BJ (cell line): ENCODE data around the gene FAM174B. TPM values are rescaled to one million over a fixed set of nuclear protein-coding genes. Genes with fewer than 3 reads are reported as not detected.

Source experiments
- CTCF ChIA-PET: fragments of 350-600 bp; formaldehyde crosslinking; extraction: SDS; loops from one replicate; lab custom pipeline; 2021; ENCODE audit warnings: antibody characterized with exemption, inconsistent platforms; lab: Yijun Ruan, JAX
- POLR2A ChIA-PET: fragments of 300-600 bp; sonication (Branson Sonifier 250); formaldehyde crosslinking; extraction: SDS; loops from one replicate; lab custom pipeline; 2021; ENCODE audit warnings: antibody characterized with exemption; lab: Charles Lee
- DNase-seq: peaks from one replicate; pipeline ENCODE4 v3.0.0-alpha.2; 2011; ENCODE audit warnings: low read depth
- H3K27me3 ChIP-seq: 2 replicates; pipeline ENCODE4 v1.6.0; 2011; ENCODE audit warnings: low read length; ENCODE audit not compliant: control insufficient read depth, insufficient read depth
- H3K36me3 ChIP-seq: 2 replicates; pipeline ENCODE4 v1.5.1; 2011; ENCODE audit warnings: low read length; ENCODE audit not compliant: control insufficient read depth, insufficient read depth
- H3K4me3 ChIP-seq: 2 replicates; pipeline ENCODE4 v1.5.1; 2011; ENCODE audit warnings: low read depth, mild to moderate bottlenecking, control low read depth, low read length
- polyA plus RNA-seq: library from polyadenylated mRNA; depleted of rRNA; stranded (reverse); fragments of >200 nt; gene quantifications from 2 replicates; pipeline ENCODE4 v1.2.3, GENCODE V29; 2011
- TF ChIP-seq, protein P1 (sequence below): IDR thresholded peaks from 2 replicates; pipeline ENCODE4 v1.5.1; 2011; ENCODE audit warnings: low read depth, mild to moderate bottlenecking, control low read depth, inconsistent platforms, low read length, moderate library complexity; ENCODE audit not compliant: insufficient read depth

Gene FAM174B
- polyA plus RNA-seq, 1 experiment: 5.1 TPM

GRCh38 chr15:92650256-92650655 is 5.3 kb downstream of the FAM174B start:
- TF ChIP-seq, protein P1, sequence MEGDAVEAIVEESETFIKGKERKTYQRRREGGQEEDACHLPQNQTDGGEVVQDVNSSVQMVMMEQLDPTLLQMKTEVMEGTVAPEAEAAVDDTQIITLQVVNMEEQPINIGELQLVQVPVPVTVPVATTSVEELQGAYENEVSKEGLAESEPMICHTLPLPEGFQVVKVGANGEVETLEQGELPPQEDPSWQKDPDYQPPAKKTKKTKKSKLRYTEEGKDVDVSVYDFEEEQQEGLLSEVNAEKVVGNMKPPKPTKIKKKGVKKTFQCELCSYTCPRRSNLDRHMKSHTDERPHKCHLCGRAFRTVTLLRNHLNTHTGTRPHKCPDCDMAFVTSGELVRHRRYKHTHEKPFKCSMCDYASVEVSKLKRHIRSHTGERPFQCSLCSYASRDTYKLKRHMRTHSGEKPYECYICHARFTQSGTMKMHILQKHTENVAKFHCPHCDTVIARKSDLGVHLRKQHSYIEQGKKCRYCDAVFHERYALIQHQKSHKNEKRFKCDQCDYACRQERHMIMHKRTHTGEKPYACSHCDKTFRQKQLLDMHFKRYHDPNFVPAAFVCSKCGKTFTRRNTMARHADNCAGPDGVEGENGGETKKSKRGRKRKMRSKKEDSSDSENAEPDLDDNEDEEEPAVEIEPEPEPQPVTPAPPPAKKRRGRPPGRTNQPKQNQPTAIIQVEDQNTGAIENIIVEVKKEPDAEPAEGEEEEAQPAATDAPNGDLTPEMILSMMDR: no peak
- no peak for DNase-seq
- no peaks in the 10 kb centered on the region; the same call in none of the 2 replicates for H3K27me3 ChIP-seq
- ChIA-PET CTCF (interaction anchor here (1.0 kb wide), 1 partner anchor 33 kb away, joined by 3 read pairs; no protein-coding TSS in a partner anchor), POLR2A (no interaction called here)
- no peak overlapping the region for H3K4me3 ChIP-seq
- H3K36me3 ChIP-seq: no peaks in the 10 kb centered on the region

GRCh38 chr15:92648190-92648875 is 7.2 kb downstream of the FAM174B start:
- TF ChIP-seq, protein P1: no peak
- ChIA-PET POLR2A (no interaction called here), CTCF (no interaction called here)
- Histone ChIP-seq H3K36me3 (no peaks in the 10 kb centered on the region), H3K27me3 (no peaks in the 10 kb centered on the region), H3K4me3 (no peak overlapping the region)
- DNase-seq: no peak

DNA sequence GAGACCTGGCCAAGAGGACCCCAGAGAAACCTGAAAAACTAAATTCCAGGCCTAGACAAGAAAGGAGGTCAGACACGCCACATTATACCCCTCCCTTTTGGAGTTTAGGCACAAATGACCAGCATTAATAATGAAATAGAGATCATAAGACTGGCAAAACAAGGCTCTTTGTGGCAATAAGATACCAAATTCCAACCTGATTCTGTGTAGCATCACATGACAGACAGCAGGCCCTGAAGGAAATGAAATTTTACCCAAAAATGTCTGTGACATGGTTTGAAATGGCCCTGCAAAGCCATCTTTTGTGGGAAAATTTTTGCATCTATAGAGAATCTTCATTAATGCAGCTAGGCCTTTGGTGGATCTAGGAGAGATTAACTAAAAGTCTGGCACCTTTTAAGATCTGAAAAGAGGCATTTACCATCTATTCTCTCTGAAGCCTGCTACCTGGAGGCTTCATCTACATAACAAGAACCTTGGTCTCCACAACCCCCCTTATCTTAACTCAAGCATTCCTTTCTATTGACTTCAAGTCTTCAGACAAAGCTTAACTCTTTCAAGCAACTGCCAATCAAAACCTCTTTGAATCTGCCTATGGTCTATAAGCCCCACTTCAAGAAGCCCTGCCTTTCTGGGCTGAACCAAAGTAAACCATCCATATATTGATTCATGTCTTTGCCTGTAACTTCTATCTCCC is 8.0 kb downstream of the FAM174B start:
- POLR2A ChIA-PET: no interaction called here
- TF ChIP-seq, protein P1: no peak
- CTCF ChIA-PET: interaction anchor here (1.6 kb wide), 1 partner anchor 24 kb away, joined by 3 read pairs; no protein-coding TSS in a partner anchor
- Histone ChIP-seq H3K4me3 (no peak overlapping the region), H3K36me3 (no peaks in the 10 kb centered on the region), H3K27me3 (no peaks in the 10 kb centered on the region)
- DNase-seq: no peak

GRCh38 chr15:92646216-92646615 is 9.4 kb downstream of the FAM174B start:
- H3K27me3 ChIP-seq: no peaks in the 10 kb centered on the region
- CTCF ChIA-PET: interaction anchor here (1.6 kb wide), 1 partner anchor 25 kb away, joined by 3 read pairs; no protein-coding TSS in a partner anchor
- POLR2A ChIA-PET: no interaction called here
- no peak for DNase-seq
- TF ChIP-seq, protein P1: no peak
- H3K4me3 ChIP-seq: no peak overlapping the region
- no peaks in the 10 kb centered on the region for H3K36me3 ChIP-seq

- no peaks in the 10 kb centered on the region for H3K27me3 ChIP-seq
- ChIA-PET POLR2A (no interaction called here), CTCF (no interaction called here)
- TF ChIP-seq, protein P1: no peak
- H3K4me3 ChIP-seq: no peak overlapping the region
- no peaks in the 10 kb centered on the region for H3K36me3 ChIP-seq
- DNase-seq: no peak
Measured at GRCh38 chr15:92645731-92646130, 9.8 kb downstream of the FAM174B start.
